ENCODE results near the gene RPA1. TPM values are rescaled to one million over a fixed set of nuclear protein-coding genes. Genes with fewer than 3 reads are reported as not detected.

The RPA1 gene
- total RNA-seq, 1 experiment from 2014 or later = 198 TPM

DNA sequence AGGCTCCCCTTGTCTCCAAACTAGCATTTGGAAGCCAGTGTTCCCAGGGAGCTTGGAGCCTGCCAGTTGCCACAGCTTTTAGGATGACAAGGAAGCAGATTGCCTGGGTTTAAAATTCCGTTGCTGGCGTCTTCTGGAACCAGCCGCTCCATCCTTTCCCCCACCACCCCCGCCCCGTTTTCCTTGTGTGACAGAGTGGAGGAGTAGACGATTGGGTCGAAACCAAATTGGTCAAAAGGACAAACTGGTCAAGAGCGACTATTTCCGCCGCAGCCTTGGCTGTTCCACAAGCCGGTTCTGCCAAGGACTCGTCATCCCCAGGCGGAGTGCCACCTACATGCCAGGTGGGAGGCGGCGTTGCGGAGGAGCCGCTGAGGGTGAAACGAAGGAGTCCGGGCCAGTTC is 91.1 kb downstream of the RPA1 start (continued):
- TF ChIP-seq RAD21 (IDR thresholded peaks at IDR 0.05; ENCODE audit: low read depth) (no peak), POLR2AphosphoS5 (IDR thresholded peaks at IDR 0.05; ENCODE audit: low read depth, low read length) (no peak), FOSL1 (IDR thresholded peaks at IDR 0.05; ENCODE audit: low read depth) (no peak), JUND (IDR thresholded peaks at IDR 0.05) (no peak), EZH2 (IDR thresholded peaks at IDR 0.05) (no peak), CBX3 (IDR thresholded peaks at IDR 0.05; ENCODE audit: low read depth) (no peak), SRF (IDR thresholded peaks at IDR 0.05; ENCODE audit: low read depth) (no peak), SIN3A (IDR thresholded peaks at IDR 0.05; ENCODE audit: low read depth) (no peak), ZFX (IDR thresholded peaks at IDR 0.05) (no peak)
- TF ChIP-seq, protein P1, sequence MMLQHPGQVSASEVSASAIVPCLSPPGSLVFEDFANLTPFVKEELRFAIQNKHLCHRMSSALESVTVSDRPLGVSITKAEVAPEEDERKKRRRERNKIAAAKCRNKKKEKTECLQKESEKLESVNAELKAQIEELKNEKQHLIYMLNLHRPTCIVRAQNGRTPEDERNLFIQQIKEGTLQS (IDR thresholded peaks at IDR 0.05) = no peak
- TF ChIP-seq, protein P2, sequence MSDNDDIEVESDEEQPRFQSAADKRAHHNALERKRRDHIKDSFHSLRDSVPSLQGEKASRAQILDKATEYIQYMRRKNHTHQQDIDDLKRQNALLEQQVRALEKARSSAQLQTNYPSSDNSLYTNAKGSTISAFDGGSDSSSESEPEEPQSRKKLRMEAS (IDR thresholded peaks at IDR 0.05) = no peak
- TF ChIP-seq, protein P3, sequence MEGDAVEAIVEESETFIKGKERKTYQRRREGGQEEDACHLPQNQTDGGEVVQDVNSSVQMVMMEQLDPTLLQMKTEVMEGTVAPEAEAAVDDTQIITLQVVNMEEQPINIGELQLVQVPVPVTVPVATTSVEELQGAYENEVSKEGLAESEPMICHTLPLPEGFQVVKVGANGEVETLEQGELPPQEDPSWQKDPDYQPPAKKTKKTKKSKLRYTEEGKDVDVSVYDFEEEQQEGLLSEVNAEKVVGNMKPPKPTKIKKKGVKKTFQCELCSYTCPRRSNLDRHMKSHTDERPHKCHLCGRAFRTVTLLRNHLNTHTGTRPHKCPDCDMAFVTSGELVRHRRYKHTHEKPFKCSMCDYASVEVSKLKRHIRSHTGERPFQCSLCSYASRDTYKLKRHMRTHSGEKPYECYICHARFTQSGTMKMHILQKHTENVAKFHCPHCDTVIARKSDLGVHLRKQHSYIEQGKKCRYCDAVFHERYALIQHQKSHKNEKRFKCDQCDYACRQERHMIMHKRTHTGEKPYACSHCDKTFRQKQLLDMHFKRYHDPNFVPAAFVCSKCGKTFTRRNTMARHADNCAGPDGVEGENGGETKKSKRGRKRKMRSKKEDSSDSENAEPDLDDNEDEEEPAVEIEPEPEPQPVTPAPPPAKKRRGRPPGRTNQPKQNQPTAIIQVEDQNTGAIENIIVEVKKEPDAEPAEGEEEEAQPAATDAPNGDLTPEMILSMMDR (IDR thresholded peaks at IDR 0.05 in 2 of 3, conservative IDR thresholded peaks at IDR 0.05 in 1 of 3; ENCODE audit: borderline replicate concordance in 1 of 3, insufficient read depth in 1 of 3, low read depth in 2 of 3, low read length in 2 of 3) = no peak

DNA sequence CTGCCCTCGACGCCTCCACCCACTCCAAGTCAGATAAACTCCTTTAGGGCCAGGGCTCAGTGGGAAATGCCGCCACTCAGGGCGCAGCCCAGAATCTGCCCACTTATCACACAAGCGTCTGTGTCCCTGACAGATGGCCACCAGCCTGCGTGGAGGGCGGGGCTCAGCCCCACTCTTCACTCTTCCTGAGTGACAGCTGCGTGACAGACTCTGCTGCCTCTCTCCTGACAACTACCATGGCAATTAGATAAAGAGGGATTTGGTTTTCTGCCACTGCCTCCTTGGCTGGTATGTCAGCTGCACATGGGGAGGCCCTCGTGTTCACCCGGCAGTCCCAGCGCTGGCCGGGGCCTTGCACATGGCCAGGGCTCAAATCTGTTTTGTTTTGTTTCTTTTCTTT is 99.2 kb downstream of the RPA1 start:
- no peak overlapping the region for H3K4me2 ChIP-seq (ENCODE audit: low read length)
- H3K27me3 ChIP-seq (ENCODE audit: insufficient read depth, low read length) = no peaks in the 10 kb centered on the region
- intact Hi-C loops (cut with micrococcal nuclease) = no loop called here
- no TSS peak for BruUV-seq (replicated peaks)
- TF ChIP-seq POLR2AphosphoS5 (IDR thresholded peaks at IDR 0.05; ENCODE audit: low read depth, low read length) = no peak
- TF ChIP-seq POLR2A (IDR thresholded peaks at IDR 0.05; ENCODE audit: borderline replicate concordance, extremely low read depth, insufficient read depth, insufficient read length) = no peak
- no peak for TF ChIP-seq ZNF274 (IDR thresholded peaks at IDR 0.05; ENCODE audit: low read depth, low read length)
- H3K9ac ChIP-seq (ENCODE audit: low read length) = no peak overlapping the region
- no peak overlapping the region for H2AFZ ChIP-seq (ENCODE audit: low read depth, low read length, poor library complexity, severe bottlenecking)
- H3K79me2 ChIP-seq (ENCODE audit: insufficient read depth, low read length) = no peaks in the 10 kb centered on the region
- CTCF ChIA-PET = no interaction called here
- RAD21 ChIA-PET (ENCODE audit: low non-redundant PET in 1 of 2, low total read pairs in 2 of 2, uncharacterized antibody in 2 of 2, unreplicated experiment in 2 of 2) = no interaction called here
- H3K9me3 ChIP-seq (ENCODE audit: control insufficient read depth in 1 of 2, insufficient read depth in 1 of 2, low read depth in 1 of 2, low read length in 2 of 2) = no peaks in the 10 kb centered on the region
- no peak overlapping the region for H3K27ac ChIP-seq (ENCODE audit: low read depth, low read length)
- H3K36me3 ChIP-seq (ENCODE audit: control insufficient read depth in 1 of 2, insufficient read depth in 2 of 2, low read length in 2 of 2) = no peaks in the 10 kb centered on the region
- POLR2A ChIA-PET = no interaction called here
- H3K9me2 ChIP-seq (ENCODE audit: insufficient read depth) = no peaks in the 10 kb centered on the region
- DNase-seq (ENCODE audit: low read depth, low spot score) (no peak), ATAC-seq (no peak)
- no peak overlapping the region for H3K4me3 ChIP-seq (replicated peaks in 1 of 2; ENCODE audit: low read depth in 1 of 2, low read length in 2 of 2)
- H4K20me1 ChIP-seq (ENCODE audit: insufficient read depth) = no peaks in the 10 kb centered on the region
- no peaks in the 10 kb centered on the region for H3K4me1 ChIP-seq (ENCODE audit: control insufficient read depth in 1 of 2, insufficient read depth in 2 of 2, low read length in 2 of 2)
